Neural progenitor cell (in vitro differentiated cells): ENCODE data around the gene ACY1.

ENCODE experiments used
- EZH2 ChIP-seq: fragments of 200-600 bp; sonication (generic); IDR thresholded peaks from 2 replicates; pipeline ENCODE4 v1.6.1; 2017; ENCODE audit warnings: antibody characterized with exemption, mild to moderate bottlenecking, moderate library complexity
- EZH2phosphoT487 ChIP-seq: fragments of 200-600 bp; sonication (generic); IDR thresholded peaks from 2 replicates; pipeline ENCODE4 v1.6.1; 2017; ENCODE audit warnings: antibody characterized with exemption
- TF ChIP-seq, protein P1 (sequence below): fragments of 200-600 bp; sonication (generic); IDR thresholded peaks from 2 replicates; pipeline ENCODE4 v1.5.1; 2017; ENCODE audit warnings: antibody characterized with exemption, mild to moderate bottlenecking

GRCh38 chr3:51962854-51963530 lies 20.3 kb upstream of the ACY1 start:
- TF ChIP-seq, protein P1, sequence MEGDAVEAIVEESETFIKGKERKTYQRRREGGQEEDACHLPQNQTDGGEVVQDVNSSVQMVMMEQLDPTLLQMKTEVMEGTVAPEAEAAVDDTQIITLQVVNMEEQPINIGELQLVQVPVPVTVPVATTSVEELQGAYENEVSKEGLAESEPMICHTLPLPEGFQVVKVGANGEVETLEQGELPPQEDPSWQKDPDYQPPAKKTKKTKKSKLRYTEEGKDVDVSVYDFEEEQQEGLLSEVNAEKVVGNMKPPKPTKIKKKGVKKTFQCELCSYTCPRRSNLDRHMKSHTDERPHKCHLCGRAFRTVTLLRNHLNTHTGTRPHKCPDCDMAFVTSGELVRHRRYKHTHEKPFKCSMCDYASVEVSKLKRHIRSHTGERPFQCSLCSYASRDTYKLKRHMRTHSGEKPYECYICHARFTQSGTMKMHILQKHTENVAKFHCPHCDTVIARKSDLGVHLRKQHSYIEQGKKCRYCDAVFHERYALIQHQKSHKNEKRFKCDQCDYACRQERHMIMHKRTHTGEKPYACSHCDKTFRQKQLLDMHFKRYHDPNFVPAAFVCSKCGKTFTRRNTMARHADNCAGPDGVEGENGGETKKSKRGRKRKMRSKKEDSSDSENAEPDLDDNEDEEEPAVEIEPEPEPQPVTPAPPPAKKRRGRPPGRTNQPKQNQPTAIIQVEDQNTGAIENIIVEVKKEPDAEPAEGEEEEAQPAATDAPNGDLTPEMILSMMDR: no peak
- TF ChIP-seq EZH2 (no peak), EZH2phosphoT487 (no peak)
